Left renal cortex interstitium (tissue), 4 donors: ENCODE measurements around the gene IVL. TPM values are rescaled to one million over a fixed set of nuclear protein-coding genes. Genes with fewer than 3 reads are reported as not detected.

ENCODE experiments used
- DNase-seq, 4 donors: peaks; one replicate each; pipeline ENCODE4 v3.0.0-alpha.2; 2013; ENCODE audit warnings: low read depth in 4 of 4, low spot score in 2 of 4, missing footprints in 1 of 4
- polyA plus RNA-seq, 4 donors: library from polyadenylated mRNA; unstranded; fragments of 120-200 nt; gene quantifications; one replicate each; pipeline ENCODE4 v1.2.1, GENCODE V29; 2013; ENCODE audit not compliant: insufficient read length in 4 of 4

The IVL gene
- polyA plus RNA-seq, 4 donors: 0.08 to 0.42 (median 0.30) TPM

DNA sequence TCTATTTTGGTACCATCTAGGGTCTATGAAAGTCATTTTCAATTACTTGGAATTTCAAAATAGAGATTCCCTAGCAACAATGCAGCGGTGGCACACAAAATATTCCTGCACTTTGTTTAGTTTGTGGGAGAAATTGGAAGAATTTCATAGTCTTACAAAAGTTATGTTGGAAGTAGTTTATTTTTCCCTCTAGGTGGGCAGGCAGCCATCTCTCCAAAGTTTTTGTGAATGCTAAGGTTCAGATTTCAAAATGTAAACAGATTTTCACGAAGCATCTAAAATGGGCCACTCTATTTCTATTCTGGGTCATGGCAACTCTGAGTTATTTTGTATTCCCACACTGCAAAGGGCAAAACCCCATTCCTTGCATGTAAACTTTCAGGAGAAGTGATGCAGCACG, 22.3 kb upstream of the IVL start:
- DNase-seq: no peak

DNA sequence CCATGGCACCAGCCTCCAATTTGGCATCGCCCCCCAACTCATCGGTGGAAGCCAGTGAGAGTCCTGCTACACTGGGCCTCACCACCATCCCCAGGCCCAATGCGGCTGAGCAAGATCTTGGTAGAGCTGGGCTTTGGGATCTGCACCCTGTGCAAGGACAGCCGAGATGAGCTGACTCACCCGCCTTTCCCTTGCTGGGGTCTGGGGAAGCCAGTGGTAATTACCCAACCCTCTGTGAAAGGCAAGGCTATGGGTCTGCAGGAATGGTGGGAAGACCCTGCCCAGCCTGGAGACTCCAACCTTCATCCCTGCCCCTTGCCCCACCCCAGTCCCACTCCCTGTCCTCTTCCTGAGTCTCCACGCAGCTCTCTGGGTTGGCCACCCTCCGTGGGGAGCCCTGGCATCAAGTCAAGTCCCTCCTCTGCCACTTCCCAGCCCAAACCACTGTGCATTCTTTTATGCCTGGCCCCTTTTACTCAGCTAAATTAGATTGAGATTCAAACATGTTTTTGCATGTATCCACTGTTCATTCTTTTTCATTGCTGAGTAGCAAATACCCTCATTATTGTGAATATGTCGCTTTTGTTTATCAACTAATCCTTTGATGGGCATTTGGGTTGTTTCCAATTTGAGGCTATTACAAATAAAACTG, 21.5 kb upstream of the IVL start:
- DNase-seq: no peak

DNA sequence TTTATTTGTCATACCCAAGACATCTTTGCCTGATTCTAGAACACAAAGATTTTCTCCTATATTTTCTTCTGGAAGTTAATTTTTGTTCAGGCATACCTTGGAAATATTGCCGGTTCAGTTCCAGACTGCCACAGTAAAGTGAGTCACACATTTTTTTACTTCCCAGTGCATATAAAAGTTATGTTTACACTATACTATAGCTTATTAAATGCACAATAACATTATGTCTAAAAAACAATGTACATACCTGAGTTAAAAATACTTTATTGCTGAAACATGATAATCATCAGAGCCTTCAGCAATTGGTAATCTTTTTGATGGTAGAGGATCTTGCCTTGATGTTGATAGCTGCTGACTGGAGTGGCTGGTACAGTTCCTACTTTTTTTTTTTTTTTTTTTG, 20.2 kb upstream of the IVL start:
- no peak for DNase-seq

DNA sequence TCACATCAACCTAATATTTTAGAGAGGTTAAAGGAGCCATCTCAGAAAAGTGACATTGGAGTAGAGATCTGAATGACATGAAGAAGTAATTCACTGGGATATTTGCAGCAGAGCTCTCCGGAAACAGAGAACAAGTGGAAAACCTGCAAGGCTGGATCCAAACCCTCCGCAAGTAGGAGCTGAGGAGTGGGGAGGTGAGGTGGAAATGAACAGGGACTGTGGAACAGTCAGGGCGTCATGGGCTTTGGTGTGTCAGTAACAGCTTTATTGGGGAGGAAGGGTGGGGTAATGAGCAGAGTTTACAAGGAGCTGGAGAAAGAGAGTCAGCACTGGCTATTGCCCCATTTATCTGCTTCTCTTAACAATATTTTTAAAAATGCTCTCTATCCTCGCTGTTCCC, 9.3 kb upstream of the IVL start:
- DNase-seq: no peak

DNA sequence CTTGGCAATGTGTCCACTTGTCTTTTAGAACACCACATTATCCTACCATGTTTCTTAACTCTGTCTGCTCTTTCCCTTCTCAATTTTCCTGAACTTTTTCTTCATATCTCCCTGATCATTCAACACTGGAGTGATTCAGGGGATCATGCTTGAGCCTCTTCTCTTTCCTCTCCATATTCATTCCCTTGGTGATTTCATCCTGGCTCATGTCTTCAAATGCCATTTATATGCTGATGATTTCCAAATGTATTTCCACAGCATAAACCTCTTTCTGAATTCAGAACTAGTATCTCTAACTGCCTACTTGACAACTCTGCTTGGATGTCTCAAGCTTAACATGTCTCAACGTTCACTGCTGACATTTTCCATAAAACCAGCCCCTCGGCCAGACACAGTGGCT, 8.5 kb upstream of the IVL start:
- DNase-seq: no peak

DNA sequence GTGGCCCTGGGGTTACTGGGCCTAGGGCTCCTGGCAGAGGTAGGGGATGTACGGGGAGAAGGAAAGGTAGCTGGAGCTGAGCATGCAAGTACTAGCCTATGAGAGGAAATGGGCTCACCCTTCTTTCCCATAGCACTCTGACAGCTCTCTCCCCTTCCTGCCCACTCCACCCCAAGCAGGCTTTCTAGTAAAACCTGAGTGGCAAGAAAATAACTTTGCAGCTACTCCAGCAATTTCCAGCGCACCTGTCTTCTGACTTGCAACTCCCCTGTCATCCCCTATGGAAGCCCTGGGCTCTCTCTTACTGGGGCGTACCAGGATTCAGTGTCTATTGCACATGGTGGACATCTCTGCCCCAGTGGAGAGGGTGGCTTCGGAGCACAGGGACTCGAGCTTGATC, 6.7 kb upstream of the IVL start:
- DNase-seq: no peak

DNA sequence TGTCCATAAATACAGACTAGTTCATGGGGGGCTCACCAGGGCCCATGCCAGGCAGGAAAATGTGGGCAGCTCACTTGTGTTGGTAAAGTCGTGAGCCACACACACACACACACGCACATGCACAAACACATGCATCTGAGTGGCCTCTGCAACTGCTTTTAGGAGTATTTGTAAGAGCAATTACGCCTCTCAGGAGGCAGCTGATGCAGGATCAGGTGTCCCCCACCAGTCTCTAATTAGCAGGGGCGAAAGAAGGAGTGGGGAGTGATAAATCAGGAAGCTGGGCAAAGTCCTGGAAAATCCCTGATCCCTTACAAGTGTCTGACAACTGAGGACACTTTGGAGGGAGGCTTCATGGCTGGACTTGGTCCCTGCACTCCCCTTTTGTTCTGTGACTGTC, 5.7 kb upstream of the IVL start:
- peak; percentile 6 to 28 (median 18) for DNase-seq

DNA sequence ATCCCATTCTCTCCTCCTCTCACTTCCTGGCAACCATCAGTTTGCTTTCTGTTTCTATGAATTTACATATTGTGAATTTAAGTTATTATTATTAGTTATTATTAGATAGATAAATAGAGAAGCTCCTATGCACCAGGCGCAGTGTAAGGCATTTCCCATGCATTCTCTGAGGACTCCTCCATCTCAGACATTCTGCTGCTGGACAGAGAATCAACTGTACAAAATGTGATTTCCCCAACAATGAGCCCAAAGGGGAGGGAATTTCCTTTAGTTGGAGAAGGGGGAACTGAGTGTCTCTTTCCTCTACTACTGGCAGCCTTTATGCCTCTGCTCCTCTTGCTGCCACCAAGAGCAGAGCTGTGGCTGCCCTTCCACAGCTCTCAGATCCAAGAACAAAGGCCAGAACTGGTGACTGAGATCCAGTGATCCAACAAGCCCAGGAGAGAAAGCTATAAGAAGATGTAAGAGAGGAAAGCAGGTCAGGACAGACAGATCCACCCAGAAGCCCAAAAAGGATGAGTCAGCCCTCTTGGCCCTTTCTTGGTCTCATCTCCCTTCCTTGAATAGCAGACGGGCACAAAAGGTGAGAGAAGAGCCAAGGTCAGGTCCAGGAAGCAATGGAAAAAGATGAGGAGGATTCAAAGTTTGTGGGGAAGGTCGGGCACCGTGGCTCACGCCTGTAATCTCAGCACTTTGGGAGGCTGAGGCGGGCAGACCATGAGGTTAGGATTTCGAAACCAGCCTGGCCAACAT, 3.5 kb upstream of the IVL start:
- DNase-seq: no peak

DNA sequence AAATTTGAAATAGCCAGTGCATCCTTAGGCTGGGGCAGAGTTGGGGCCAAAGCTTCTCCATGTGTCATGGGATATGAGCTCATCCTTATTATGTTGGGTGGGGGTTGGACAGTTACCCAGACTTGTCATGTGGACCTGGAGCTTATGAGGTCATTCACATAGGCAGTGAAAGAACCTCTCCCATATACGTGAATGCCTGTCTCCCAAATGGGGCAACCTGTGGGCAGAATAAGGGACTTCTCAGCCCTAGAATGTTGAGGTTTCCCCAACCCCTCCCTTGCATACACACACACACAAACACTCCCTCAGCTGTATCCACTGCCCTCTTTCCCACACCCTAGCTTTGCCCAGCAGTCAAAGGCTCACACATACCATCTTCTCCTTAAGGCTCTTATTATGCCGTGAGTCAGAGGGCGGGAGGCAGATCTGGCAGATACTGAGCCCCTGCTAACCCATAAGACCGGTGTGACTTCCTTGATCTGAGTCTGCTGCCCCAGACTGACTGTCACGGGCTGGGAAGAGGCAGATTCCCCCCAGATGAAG, 2.3 kb upstream of the IVL start:
- DNase-seq: no peak

DNA sequence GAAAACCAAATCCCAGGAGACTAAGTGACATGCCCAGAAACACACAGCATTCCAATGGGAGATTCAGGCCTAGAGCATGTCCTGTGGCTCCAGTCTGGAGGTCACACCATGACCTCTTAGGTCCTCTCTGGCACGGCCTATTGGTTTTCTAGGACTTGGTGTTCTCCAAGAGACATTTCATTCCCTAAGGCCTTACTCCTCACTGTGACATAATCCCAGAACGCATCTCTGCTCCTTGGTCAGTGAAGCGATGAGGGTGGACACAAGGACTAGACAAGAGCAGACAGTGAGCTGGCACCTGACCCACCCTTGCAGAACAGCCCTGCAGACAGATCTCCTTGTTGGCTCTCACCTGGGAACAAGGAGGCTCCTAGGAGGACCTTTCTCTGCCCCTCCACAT, 860 bp downstream of the IVL start:
- DNase-seq: no peak

DNA sequence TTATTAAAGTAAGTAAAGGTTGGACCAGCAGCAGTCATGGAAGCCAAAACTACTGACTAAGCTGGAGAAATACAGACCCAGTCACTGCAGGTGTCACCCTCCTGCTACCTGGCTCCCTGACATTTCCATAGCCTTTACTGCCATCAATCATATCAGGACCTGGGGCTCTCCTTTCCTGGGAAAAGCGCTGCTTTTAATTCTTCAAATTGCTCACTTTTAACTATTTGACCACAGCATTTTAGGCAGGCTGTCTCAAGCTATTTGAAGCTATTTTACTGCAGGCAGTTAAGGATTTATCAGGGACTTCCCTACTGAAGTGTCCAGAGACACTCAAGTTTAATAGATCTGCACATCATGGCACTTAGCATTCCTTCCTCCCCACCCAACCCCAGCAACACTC, 4.1 kb downstream of the IVL start:
- DNase-seq: no peak

DNA sequence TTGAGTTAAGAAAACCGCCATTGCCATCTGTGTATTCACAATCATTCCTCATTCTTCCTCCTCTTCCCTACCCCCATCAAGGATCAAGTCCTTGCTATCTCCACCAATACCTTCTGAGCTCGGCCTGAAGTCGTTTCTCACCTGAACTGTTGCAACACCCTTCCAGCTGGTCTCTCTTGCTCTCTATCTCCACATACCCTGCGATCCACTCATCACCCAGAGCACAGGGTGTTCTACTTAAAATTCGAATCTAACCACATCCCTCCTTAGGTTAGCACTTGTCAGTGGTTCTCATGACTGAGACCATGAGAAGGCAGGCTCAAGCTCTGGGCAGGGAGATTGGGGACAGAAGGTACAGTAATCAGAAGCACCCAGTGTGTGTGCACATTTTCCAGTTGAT, 4.6 kb downstream of the IVL start:
- DNase-seq: no peak

DNA sequence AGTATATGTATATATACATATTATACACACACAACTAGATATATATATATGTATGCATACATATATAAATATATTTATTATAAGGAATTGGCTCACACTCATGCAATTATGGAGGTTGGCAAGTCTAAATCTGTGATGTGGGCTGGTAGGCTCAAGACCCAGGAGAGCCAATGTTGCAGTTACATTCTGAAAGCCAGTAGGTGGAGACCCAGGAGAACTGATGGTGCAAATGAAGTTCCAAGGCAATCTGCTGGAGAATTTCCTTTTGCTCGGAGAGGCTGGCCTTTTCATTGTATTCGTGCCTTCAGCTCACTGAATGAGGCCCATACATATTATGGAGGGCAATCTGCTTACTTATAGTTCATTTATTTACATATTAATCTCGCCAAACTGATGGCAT, 9.4 kb downstream of the IVL start:
- peak in 2 of 4 donors; percentile 1 to 6 for DNase-seq

DNA sequence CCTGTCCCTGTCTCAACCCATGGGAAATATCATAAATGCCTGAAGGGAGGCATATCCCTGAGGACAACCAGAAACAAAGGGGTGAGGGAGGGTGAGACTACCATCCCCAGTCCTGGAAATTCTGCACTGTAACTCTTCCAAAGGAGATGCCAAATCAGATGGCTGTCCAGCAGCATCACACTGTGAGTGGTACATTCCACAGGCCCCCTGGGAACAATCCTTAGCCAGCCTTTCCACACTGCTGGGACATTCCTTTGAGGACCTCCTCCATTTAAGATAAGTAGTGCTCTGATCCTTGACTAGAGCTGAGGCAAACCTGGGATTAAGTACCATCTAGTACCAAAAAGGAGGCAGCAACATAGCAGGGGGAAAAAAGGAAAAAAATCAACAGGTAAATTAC, 10.7 kb downstream of the IVL start:
- DNase-seq: no peak

DNA sequence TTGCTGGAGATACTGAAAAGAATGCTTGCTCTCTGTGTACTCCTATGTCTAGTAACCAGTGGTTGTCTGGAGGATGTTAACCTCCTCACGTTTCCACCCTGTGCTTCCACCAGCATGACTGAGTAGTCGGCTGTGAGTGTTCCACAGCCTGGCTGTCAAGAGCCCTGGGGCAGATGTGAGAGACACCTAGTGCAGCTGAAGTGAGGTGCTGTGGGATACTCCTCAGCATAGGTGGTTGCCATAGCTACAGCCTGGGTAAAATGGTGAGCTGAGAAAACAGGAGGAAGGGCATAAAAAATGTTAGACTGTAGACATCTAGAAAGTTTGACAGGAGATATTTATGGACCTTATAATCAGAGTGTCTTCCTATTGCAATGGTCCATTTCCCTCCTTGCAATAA, 15.8 kb downstream of the IVL start:
- no peak for DNase-seq

DNA sequence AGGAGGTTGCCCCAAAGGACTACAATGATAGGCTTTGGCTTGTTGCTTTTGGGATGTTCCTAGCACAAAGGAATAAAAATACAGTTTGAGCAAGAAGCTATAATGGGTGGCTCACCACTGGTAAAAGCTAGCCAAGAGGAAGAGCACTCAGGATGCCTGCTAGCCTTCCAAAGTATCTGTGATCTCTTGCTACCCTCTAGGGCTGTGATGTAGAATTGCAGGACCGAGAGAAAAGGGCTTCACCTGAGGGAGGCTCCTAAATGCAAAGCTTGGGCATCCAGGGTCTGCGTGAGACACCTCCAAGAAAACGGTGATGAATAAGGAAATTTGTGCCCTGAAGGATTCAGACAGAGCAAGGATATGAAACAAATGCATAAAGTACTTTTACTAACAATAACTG, 17.7 kb downstream of the IVL start:
- DNase-seq: no peak

DNA sequence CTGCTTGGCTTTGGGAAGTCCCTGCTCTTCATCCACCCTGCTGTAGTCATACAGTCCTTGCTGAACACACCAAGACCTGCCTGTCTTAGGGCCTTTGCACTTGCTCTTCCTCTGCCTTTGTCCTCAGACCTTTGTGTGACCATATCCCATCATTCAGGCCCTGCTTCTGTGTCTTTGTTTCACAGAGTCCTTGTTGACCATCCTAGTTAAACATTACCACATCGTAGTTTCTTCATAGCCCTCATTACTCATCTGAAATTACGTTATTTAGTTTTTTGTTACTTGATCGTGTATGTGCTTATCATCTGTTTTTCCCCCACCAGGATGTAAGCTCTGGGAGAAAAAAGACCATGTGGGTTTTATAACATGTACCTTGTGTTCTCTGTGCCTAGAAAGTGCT, 20.3 kb downstream of the IVL start:
- no peak for DNase-seq

DNA sequence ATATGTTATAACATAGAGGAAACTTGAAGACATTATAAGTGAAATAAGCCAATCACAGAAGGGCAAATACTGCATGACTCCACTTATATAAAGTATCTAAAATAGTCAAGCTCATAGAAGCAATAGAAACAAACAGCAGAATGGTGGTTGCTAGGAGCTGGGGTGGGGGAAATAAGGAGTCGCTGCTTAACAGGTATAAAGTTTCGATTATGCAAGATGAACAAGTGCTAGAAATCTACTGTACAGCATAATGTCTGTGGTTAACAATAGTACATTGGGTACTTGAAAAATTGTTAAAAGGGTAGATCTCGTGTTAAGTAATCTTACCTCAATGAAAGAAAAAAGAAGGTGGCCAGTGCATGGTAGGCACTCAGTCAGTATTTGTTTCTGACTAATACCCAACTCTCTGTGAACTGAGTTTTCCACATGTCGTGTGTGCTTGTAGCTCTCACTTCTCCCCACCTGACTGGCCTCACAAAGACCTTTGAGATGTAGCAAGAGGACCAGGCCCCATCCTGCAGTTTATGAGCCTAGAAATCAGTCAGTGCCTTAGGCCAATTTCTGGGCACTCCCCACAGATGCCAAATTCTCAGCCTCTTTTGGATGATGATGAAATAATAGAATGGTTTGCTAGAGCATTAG, 23.9 kb downstream of the IVL start:
- no peak for DNase-seq

DNA sequence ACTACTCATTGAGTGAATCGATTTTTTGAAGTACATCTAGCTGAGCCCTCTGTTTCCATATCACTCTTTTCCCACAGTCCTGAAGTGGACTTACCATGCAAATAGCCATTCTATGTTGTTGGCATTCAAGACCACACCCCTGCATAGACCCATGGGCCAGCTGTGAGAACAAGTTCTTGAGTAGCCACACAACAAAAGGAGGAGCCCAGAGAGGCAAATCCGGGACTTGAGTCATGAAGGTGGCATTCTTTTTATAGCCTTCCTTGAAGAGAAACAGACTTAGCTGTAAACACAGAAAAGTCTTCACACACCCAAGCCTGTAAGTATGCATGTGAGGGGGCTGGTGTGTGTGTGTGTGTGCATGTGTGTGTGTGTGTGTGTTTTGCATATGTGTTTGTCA, 24.9 kb downstream of the IVL start:
- DNase-seq: no peak

DNA sequence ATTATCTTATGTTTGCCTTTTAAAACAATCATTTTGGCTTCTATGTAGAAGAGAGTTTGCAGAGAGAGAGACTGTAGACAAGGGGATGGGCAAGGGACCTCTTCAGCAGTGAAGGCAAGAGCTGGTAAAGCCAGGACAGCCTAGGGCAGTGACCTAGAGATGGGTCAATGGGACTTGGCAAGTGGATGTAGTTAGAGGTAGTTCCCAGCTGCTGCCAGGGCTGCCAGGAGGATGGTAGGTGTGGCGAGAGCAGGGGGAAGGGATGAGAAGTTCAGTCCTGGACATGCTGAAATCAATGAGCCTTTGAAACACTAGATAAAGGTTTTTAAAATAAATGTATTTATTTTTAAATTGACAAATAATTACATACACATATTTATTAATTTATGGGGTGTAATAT, 32.3 kb downstream of the IVL start:
- no peak for DNase-seq

DNA sequence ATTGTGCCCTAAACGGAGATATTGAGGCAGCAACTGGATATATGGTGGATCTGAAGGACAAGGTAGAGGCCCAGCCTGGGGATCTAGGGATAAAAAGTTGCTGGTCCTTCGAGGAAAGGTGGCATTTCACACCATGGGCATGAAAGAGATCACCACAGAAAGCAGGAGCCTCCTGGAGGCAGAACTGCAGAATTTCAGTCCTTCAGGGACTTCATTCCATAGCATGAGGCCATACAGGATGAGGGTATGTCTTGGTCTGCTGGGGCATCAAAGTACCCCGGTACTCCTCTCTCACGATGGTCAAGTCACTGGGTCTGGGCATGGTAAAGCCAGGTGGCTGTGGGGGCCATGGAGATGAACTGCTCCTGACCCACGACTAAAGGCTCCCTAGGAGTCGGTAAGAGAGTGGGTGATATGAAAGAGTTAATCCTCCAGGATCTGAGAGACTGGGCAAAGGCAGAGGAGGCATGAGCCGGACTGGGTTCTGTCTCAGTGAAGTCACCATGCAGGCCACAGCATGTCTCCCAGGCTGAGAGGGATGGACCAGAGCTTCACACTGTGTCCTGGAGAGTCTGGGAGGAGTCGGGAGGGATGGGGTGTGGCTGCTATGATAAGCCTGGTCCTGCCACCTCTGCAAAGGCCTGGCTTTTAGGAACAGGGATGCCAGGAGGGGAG, 32.8 kb downstream of the IVL start:
- no peak for DNase-seq
